Spleen (tissue), 7 donors: ENCODE results near the gene PRPF38A.

Source experiments
- CTCF ChIP-seq, 11 experiments: fragments of 200-600 bp in 7 of 11; fragments of 450-650 bp in 4 of 11; sonication (generic) in 4 of 11; IDR thresholded peaks in 8 of 11; conservative IDR thresholded peaks in 3 of 11; 1 replicate in 7 of 11; 2 replicates in 4 of 11; pipeline versions ENCODE4 v1.4.0 to v1.8.0; 2016 to 2021; ENCODE audit warnings: antibody characterized with exemption in 11 of 11, inconsistent platforms in 4 of 11, mild to moderate bottlenecking in 1 of 11
- POLR2AphosphoS5 ChIP-seq, 3 donors: sonication (generic); formaldehyde crosslinking; IDR thresholded peaks; one replicate each; pipeline ENCODE4 v1.5.1; 2017; ENCODE audit warnings: antibody characterized with exemption in 3 of 3
- donor health status: DM: no; HTN: no; CAD: no; lungs with moderate emphysema.
- donor health status: DM: no; HTN: no; CAD: no.
- donor health status: DM: no; HTN: no; CAD: no.

GRCh38 chr1:52426371-52426770, 22.0 kb downstream of the PRPF38A start:
- TF ChIP-seq CTCF (IDR thresholded peaks at IDR 0.05 in 8 of 11, conservative IDR thresholded peaks at IDR 0.05 in 3 of 11) (no peak), POLR2AphosphoS5 (IDR thresholded peaks at IDR 0.05) (no peak)
